ENCODE results near the gene DENND4A.

Gene DENND4A

GRCh38 chr15:65834603-65835282 lies 42.6 kb upstream of the DENND4A start:
- Histone ChIP-seq H3K27ac (replicated peaks; ENCODE audit: low read length) (no peak overlapping the region), H3K14ac (ENCODE audit: low read length) (no peak overlapping the region), H2BK12ac (ENCODE audit: low read length) (no peak overlapping the region), H4K8ac (ENCODE audit: low read depth, low read length) (no peak overlapping the region), H3K4me1 (ENCODE audit: control insufficient read depth in 2 of 2, insufficient read depth in 1 of 2, low read depth in 1 of 2, low read length in 2 of 2) (peaks cover 3 to 6% of the 10 kb centered on the region in 2 donors), H2BK15ac (ENCODE audit: low read length) (no peak overlapping the region), H3K79me1 (ENCODE audit: low read depth, low read length) (no peaks in the 10 kb centered on the region), H2BK120ac (ENCODE audit: low read depth, low read length) (no peak overlapping the region), H3K4ac (ENCODE audit: low read length) (no peak overlapping the region), H3K4me2 (ENCODE audit: insufficient read depth, low read length, poor library complexity, severe bottlenecking) (no peak overlapping the region), H2AFZ (ENCODE audit: low read length) (no peak overlapping the region), H3K36me3 (replicated peaks in 1 of 2; ENCODE audit: control insufficient read depth in 2 of 2, insufficient read depth in 2 of 2, low read length in 2 of 2) (no peaks in the 10 kb centered on the region), H3K9me3 (replicated peaks in 1 of 2; ENCODE audit: control insufficient read depth in 2 of 2, insufficient read depth in 1 of 2, low read depth in 1 of 2, low read length in 2 of 2) (no peaks in the 10 kb centered on the region), H3K23ac (ENCODE audit: low read depth, low read length, poor library complexity) (no peak overlapping the region), H2BK5ac (ENCODE audit: low read length) (no peak overlapping the region), H4K91ac (ENCODE audit: low read depth, low read length, poor library complexity) (no peak overlapping the region), H2AK5ac (ENCODE audit: low read depth, low read length) (no peak overlapping the region), H3K4me3 (ENCODE audit: low read length in 2 of 2) (no peak overlapping the region), H3K27me3 (ENCODE audit: control insufficient read depth in 3 of 3, insufficient read depth in 3 of 3, low read depth in 1 of 3, low read length in 3 of 3) (no peaks in the 10 kb centered on the region), H3K9ac (ENCODE audit: low read depth, low read length, poor library complexity) (no peak overlapping the region), H3K18ac (ENCODE audit: low read length) (no peak overlapping the region)
- DNase-seq (ENCODE audit: low spot score), result no peak
- WGBS, 2 donors (ENCODE audit: extremely low coverage in 2 of 2, insufficient read length in 2 of 2, insufficient replicate concordance in 1 of 2), result no CpG with 5 or more reads among the region's 8 CpGs

DNA sequence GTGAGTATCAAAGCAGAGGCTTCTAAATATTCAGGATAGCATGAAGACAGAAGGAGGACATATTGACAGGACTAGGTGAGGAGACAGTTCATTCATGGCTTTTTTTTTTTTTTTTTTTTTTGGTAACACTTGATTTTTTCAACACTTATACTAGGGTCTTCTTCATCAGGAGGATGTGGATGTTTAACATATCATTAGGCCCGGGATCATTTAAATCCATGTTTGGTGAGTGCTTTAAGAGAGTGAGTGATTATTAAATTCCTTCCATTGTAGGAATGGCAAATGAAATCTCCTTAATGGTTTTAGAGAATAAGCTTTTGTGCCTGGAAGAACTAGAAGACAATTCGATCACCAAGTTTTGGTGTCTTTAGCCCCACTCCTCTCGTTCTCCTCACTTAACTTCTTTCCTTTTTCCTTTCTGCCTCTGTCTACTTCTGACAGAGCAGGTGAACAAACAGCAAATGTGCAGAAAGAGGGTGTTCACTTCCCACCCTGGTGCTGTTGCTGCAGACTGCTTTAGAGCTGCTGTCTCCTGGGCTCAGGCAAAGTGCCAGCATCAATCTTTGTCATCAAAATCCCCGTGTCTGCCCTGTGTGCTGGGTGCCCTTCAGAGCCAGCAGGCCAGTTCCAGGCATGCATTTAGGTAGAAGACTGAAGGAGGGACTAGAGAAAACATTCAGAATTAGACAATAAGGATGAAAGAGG lies 41.6 kb upstream of the DENND4A start:
- no peak overlapping the region for H3K9ac ChIP-seq (ENCODE audit: low read depth, low read length, poor library complexity)
- no peaks in the 10 kb centered on the region for H3K27me3 ChIP-seq (ENCODE audit: control insufficient read depth in 3 of 3, insufficient read depth in 3 of 3, low read depth in 1 of 3, low read length in 3 of 3)

GRCh38 chr15:65832549-65833364 lies 40.7 kb upstream of the DENND4A start:
- Histone ChIP-seq H2BK15ac (ENCODE audit: low read length) (no peak overlapping the region), H2BK12ac (ENCODE audit: low read length) (no peak overlapping the region), H3K4ac (ENCODE audit: low read length) (no peak overlapping the region), H3K9me3 (replicated peaks in 1 of 2; ENCODE audit: control insufficient read depth in 2 of 2, insufficient read depth in 1 of 2, low read depth in 1 of 2, low read length in 2 of 2) (no peaks in the 10 kb centered on the region), H3K36me3 (replicated peaks in 1 of 2; ENCODE audit: control insufficient read depth in 2 of 2, insufficient read depth in 2 of 2, low read length in 2 of 2) (no peaks in the 10 kb centered on the region), H2BK5ac (ENCODE audit: low read length) (no peak overlapping the region), H2AK5ac (ENCODE audit: low read depth, low read length) (no peak overlapping the region), H3K4me1 (ENCODE audit: control insufficient read depth in 2 of 2, insufficient read depth in 1 of 2, low read depth in 1 of 2, low read length in 2 of 2) (peaks cover 3 to 6% of the 10 kb centered on the region in 2 donors), H3K23ac (ENCODE audit: low read depth, low read length, poor library complexity) (no peak overlapping the region), H2AFZ (ENCODE audit: low read length) (peak overlapping the region; percentile 89), H3K14ac (ENCODE audit: low read length) (no peak overlapping the region), H2BK120ac (ENCODE audit: low read depth, low read length) (no peak overlapping the region), H3K9ac (ENCODE audit: low read depth, low read length, poor library complexity) (no peak overlapping the region), H4K91ac (ENCODE audit: low read depth, low read length, poor library complexity) (no peak overlapping the region), H3K79me1 (ENCODE audit: low read depth, low read length) (no peaks in the 10 kb centered on the region), H3K4me3 (ENCODE audit: low read length in 2 of 2) (peak overlapping the region in 1 of 2 donors; percentile 36), H3K4me2 (ENCODE audit: insufficient read depth, low read length, poor library complexity, severe bottlenecking) (no peak overlapping the region), H3K18ac (ENCODE audit: low read length) (peak overlapping the region; percentile 9), H4K8ac (ENCODE audit: low read depth, low read length) (no peak overlapping the region), H3K27ac (replicated peaks; ENCODE audit: low read length) (peak overlapping the region; percentile 34), H3K27me3 (ENCODE audit: control insufficient read depth in 3 of 3, insufficient read depth in 3 of 3, low read depth in 1 of 3, low read length in 3 of 3) (no peaks in the 10 kb centered on the region)
- peak; percentile 15 for DNase-seq (ENCODE audit: low spot score)
- WGBS, 2 donors (ENCODE audit: extremely low coverage in 2 of 2, insufficient read length in 2 of 2, insufficient replicate concordance in 1 of 2), result no CpG with 5 or more reads among the region's 8 CpGs

More for the DNA sequence above, 41.6 kb upstream of the DENND4A start:
- H3K18ac ChIP-seq (ENCODE audit: low read length), result no peak overlapping the region
- H3K27ac ChIP-seq (replicated peaks; ENCODE audit: low read length), result no peak overlapping the region
- H3K4me1 ChIP-seq (ENCODE audit: control insufficient read depth in 2 of 2, insufficient read depth in 1 of 2, low read depth in 1 of 2, low read length in 2 of 2), result peaks cover 3 to 6% of the 10 kb centered on the region in 2 donors
- H4K91ac ChIP-seq (ENCODE audit: low read depth, low read length, poor library complexity), result no peak overlapping the region
- no peak overlapping the region for H3K4me2 ChIP-seq (ENCODE audit: insufficient read depth, low read length, poor library complexity, severe bottlenecking)
- H2BK120ac ChIP-seq (ENCODE audit: low read depth, low read length), result no peak overlapping the region
- H4K8ac ChIP-seq (ENCODE audit: low read depth, low read length), result no peak overlapping the region
- no peak overlapping the region for H3K14ac ChIP-seq (ENCODE audit: low read length)
- H2AK5ac ChIP-seq (ENCODE audit: low read depth, low read length), result no peak overlapping the region
- no peaks in the 10 kb centered on the region for H3K79me1 ChIP-seq (ENCODE audit: low read depth, low read length)
- H3K9me3 ChIP-seq (replicated peaks in 1 of 2; ENCODE audit: control insufficient read depth in 2 of 2, insufficient read depth in 1 of 2, low read depth in 1 of 2, low read length in 2 of 2), result no peaks in the 10 kb centered on the region
- H2AFZ ChIP-seq (ENCODE audit: low read length), result peak overlapping the region; percentile 89
- H2BK5ac ChIP-seq (ENCODE audit: low read length), result no peak overlapping the region
- H3K23ac ChIP-seq (ENCODE audit: low read depth, low read length, poor library complexity), result no peak overlapping the region
- no CpG with 5 or more reads among the region's 4 CpGs for WGBS, 2 donors (ENCODE audit: extremely low coverage in 2 of 2, insufficient read length in 2 of 2, insufficient replicate concordance in 1 of 2)
- H2BK12ac ChIP-seq (ENCODE audit: low read length), result no peak overlapping the region
- no peak for DNase-seq (ENCODE audit: low spot score)
- no peaks in the 10 kb centered on the region for H3K36me3 ChIP-seq (replicated peaks in 1 of 2; ENCODE audit: control insufficient read depth in 2 of 2, insufficient read depth in 2 of 2, low read length in 2 of 2)
- H2BK15ac ChIP-seq (ENCODE audit: low read length), result no peak overlapping the region
- no peak overlapping the region for H3K4me3 ChIP-seq (ENCODE audit: low read length in 2 of 2)
- no peak overlapping the region for H3K4ac ChIP-seq (ENCODE audit: low read length)
